Measurements from ENCODE around the gene ETV7.

GRCh38 chr6:36386495-36387439 is 702 bp downstream of the ETV7 start:
- TF ChIP-seq CTCF (IDR thresholded peaks at IDR 0.05), result no peak
- no peak for TF ChIP-seq POLR2A (IDR thresholded peaks at IDR 0.05)

Data from ovary (tissue), 3 donors.